Activated CD8-positive, alpha-beta T cell treated with anti-CD3 and anti-CD28 coated beads for 36 hours (primary cell): ENCODE results near the gene TBC1D22A. TPM values are rescaled to one million over a fixed set of nuclear protein-coding genes. Genes with fewer than 3 reads are reported as not detected.

Experiments used
- ATAC-seq: fragments of 200-7000 bp; cut with Tn5 transposase; one replicate; pipeline ENCODE4 v1.10.0; 2021; ENCODE audit warnings: mild to moderate bottlenecking, moderate library complexity
- CTCF ChIA-PET: fragments of 350-600 bp; sonication (Branson Sonifier 250); formaldehyde crosslinking; loops from one replicate; lab custom pipeline; 2021; ENCODE audit warnings: antibody characterized with exemption; lab: Charles Lee
- POLR2A ChIA-PET: fragments of 350-600 bp; sonication (Branson Sonifier 250); formaldehyde crosslinking; loops from one replicate; lab custom pipeline; 2021; ENCODE audit warnings: antibody characterized with exemption; lab: Charles Lee
- DNase-seq: peaks from one replicate; pipeline ENCODE4 v3.0.0-alpha.2; 2020
- H3K27ac Mint-ChIP-seq: one replicate; pipeline ENCODE4 v1.8.0; 2021; ENCODE audit warnings: mild to moderate bottlenecking, mixed read lengths
- H3K27me3 Mint-ChIP-seq: one replicate; pipeline ENCODE4 v1.8.0; 2021; ENCODE audit warnings: mixed read lengths
- H3K36me3 Mint-ChIP-seq: one replicate; pipeline ENCODE4 v1.8.0; 2021; ENCODE audit warnings: low read depth, mixed read lengths
- H3K4me1 Mint-ChIP-seq: one replicate; pipeline ENCODE4 v1.8.0; 2021; ENCODE audit warnings: low read depth, mixed read lengths
- H3K4me3 Mint-ChIP-seq: one replicate; pipeline ENCODE4 v1.8.0; 2021; ENCODE audit warnings: mild to moderate bottlenecking, moderate library complexity, mixed read lengths
- H3K9me3 Mint-ChIP-seq: one replicate; pipeline ENCODE4 v1.8.0; 2021; ENCODE audit warnings: mixed read lengths
- intact Hi-C: fragments of 100-400 bp; cut with micrococcal nuclease; formaldehyde crosslinking; loops from one replicate; pipeline ENCODE4 v1.10.0; 2022
- total RNA-seq, 2 experiments: library from RNA; stranded (reverse); gene quantifications; one replicate each; pipeline ENCODE4 v1.2.3, GENCODE V29; 2021
- TF ChIP-seq, protein P1 (sequence below): fragments of 200-600 bp; IDR thresholded peaks from one replicate; pipeline ENCODE4 v1.8.0; 2022; ENCODE audit warnings: antibody characterized with exemption, mild to moderate bottlenecking

The TBC1D22A gene
- total RNA-seq, 2 experiments from 2014 or later: 41.0 to 42.8 TPM

DNA sequence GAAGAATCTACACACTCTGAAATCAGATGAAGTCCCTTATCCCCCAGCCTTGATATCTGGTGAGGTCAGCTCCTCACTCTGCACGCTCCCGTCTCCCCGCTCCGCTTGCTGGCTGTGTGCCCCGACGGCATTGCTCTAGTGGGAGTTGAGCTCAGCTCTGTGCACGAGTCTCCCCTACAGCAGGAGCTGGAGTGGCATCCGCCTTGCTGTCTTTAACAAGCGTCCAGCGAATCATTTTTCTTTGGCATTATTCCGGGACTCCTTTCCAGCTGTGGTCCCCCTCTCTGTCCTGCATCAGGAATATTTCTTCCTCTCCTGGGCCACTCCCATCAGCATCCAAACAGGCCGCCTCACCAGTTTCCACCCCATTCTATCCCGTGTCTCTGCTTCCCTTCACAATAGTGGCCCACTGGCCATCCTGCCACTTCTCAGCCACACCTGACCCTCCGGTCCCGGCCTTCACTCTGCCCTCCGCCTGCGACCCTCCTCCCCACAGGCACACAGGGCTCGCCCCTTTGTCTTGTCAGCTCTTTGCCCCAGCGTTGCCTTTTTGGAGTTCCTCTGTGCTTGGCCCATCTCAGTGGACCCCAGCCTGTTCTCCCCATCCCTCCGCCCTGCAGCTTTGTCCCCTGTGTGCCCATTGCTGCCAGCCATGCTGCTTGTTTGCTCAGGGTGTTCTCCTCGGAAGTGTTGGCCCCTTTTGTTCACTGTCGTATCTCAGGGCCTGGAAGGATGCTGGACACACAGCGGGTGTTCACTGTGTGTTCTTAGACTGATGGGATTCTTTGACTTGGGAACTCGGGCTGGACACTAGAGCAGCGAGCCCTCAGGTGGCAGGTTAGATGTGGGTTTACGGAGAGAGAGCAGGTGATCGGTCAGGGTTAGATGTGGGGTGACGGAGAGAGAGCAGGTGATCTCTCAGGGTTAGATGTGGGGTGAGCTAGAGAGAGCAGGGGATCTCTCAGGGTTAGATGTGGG, 441.8 kb downstream of the TBC1D22A start:
- Mint-ChIP-seq H3K27me3 (no peaks in the 10 kb centered on the region), H3K9me3 (no peaks in the 10 kb centered on the region), H3K27ac (no peak overlapping the region), H3K4me1 (no peaks in the 10 kb centered on the region), H3K36me3 (no peaks in the 10 kb centered on the region), H3K4me3 (no peak overlapping the region)
- POLR2A ChIA-PET: no interaction called here
- CTCF ChIA-PET: interaction anchor here (1.0 kb wide), 1 partner anchor 9 kb away, joined by 5 read pairs; no protein-coding TSS in a partner anchor
- intact Hi-C loops: no loop called here
- no peak for ATAC-seq
- DNase-seq: no peak
- TF ChIP-seq, protein P1, sequence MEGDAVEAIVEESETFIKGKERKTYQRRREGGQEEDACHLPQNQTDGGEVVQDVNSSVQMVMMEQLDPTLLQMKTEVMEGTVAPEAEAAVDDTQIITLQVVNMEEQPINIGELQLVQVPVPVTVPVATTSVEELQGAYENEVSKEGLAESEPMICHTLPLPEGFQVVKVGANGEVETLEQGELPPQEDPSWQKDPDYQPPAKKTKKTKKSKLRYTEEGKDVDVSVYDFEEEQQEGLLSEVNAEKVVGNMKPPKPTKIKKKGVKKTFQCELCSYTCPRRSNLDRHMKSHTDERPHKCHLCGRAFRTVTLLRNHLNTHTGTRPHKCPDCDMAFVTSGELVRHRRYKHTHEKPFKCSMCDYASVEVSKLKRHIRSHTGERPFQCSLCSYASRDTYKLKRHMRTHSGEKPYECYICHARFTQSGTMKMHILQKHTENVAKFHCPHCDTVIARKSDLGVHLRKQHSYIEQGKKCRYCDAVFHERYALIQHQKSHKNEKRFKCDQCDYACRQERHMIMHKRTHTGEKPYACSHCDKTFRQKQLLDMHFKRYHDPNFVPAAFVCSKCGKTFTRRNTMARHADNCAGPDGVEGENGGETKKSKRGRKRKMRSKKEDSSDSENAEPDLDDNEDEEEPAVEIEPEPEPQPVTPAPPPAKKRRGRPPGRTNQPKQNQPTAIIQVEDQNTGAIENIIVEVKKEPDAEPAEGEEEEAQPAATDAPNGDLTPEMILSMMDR: no peak

DNA sequence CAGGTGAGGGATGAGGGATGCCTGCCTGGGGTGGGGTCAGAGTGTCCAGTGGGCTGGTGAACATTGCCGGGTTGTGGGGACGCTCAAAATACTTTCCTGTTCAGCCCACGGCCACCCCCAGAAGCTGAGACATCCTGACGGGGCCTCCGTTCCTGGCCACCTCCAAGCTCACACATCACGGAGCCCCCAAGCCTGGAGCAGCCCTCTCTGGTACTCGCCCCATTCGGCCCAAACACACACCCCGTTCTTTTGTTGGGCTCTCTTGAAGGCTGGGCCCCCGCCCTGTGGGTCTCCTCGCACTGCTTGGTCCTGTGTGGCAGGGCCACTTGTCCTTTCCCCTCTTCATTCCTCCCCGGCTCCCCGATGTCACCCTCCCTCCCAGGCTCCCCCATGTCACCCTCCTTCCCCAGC, 442.6 kb downstream of the TBC1D22A start:
- Mint-ChIP-seq H3K27ac (no peak overlapping the region), H3K9me3 (no peaks in the 10 kb centered on the region), H3K4me1 (no peaks in the 10 kb centered on the region), H3K36me3 (no peaks in the 10 kb centered on the region), H3K27me3 (no peaks in the 10 kb centered on the region), H3K4me3 (no peak overlapping the region)
- ATAC-seq (no peak), DNase-seq (no peak)
- intact Hi-C loops: no loop called here
- ChIA-PET POLR2A (no interaction called here), CTCF (no interaction called here)
- TF ChIP-seq, protein P1: no peak

DNA sequence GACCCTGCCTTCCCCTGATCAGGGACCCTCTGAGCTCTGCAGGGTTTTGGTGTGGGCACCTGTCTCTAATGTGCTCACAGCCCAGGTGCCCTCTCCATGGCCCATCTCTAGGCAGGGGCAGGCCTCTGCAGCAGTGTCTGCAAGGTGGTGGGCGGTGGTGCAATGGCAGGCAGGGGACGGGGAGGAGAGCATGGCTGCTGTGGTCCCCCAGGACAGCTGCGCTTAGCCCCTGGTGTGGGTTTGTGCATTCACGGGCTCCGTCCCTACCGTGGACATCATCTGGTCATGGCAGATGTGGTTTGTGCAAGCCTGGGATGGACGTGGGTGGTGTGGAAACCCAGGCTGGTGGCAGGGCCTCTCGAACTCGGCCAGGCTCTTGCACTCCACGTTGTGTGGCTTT, 443.1 kb downstream of the TBC1D22A start:
- H3K4me3 Mint-ChIP-seq: no peak overlapping the region
- intact Hi-C loops: no loop called here
- H3K27me3 Mint-ChIP-seq: no peaks in the 10 kb centered on the region
- TF ChIP-seq, protein P1: no peak
- no peak overlapping the region for H3K27ac Mint-ChIP-seq
- DNase-seq: no peak
- H3K9me3 Mint-ChIP-seq: no peaks in the 10 kb centered on the region
- H3K4me1 Mint-ChIP-seq: no peaks in the 10 kb centered on the region
- ChIA-PET POLR2A (no interaction called here), CTCF (no interaction called here)
- no peaks in the 10 kb centered on the region for H3K36me3 Mint-ChIP-seq
- ATAC-seq: no peak

DNA sequence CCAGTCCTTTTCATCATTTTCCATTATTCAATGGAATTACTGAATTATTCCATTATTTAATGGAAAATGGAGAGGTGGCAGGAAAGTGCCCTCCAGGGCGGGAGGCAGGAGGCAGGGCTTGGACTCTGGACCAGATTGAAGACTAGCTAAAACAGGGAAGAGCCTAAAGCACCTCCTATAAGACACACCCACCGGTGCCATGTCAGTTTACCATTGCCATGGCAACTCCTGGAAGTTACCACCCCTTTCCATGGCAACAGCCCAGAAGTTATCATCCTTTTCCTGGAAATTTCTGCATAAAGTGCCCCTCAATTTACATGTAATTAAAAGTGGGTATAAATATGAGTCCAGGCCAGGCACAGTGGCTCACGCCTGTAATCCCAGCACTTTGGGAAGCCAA, 443.7 kb downstream of the TBC1D22A start:
- intact Hi-C loops: no loop called here
- Mint-ChIP-seq H3K9me3 (no peaks in the 10 kb centered on the region), H3K27me3 (no peaks in the 10 kb centered on the region), H3K36me3 (no peaks in the 10 kb centered on the region), H3K4me1 (no peaks in the 10 kb centered on the region), H3K27ac (no peak overlapping the region), H3K4me3 (no peak overlapping the region)
- POLR2A ChIA-PET: no interaction called here
- ATAC-seq (no peak), DNase-seq (no peak)
- CTCF ChIA-PET: no interaction called here
- TF ChIP-seq, protein P1: no peak

DNA sequence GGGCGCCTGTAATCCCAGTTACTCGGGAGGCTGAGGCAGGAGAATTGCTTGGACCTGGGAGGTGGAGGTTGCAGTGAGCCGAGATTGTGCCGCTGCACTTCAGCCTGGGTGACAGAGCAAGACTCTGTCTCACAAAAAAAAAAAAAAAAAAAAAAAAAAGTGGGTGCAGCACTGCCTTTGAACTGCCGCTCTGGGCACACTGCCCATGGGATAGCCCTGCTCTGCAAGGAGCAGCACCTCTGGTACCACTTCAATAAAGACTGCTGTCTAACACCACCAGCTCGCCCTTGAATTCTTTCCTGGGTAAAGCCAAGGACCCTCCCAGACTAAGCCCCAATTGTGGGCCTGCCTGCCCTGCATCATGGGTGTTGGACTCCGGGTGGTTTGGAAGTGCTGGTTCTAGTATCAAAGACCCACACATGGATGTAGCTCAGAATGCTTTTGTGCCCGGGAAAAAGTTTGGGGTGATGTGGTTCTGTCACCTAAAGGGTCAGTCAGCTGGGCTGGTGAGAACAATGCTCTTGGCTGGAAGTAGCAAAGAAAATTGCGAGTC, 444.3 kb downstream of the TBC1D22A start:
- intact Hi-C loops: no loop called here
- DNase-seq (no peak), ATAC-seq (no peak)
- H3K9me3 Mint-ChIP-seq: no peaks in the 10 kb centered on the region
- no peaks in the 10 kb centered on the region for H3K36me3 Mint-ChIP-seq
- POLR2A ChIA-PET: no interaction called here
- H3K27me3 Mint-ChIP-seq: no peaks in the 10 kb centered on the region
- H3K4me3 Mint-ChIP-seq: no peak overlapping the region
- TF ChIP-seq, protein P1: no peak
- H3K4me1 Mint-ChIP-seq: no peaks in the 10 kb centered on the region
- no peak overlapping the region for H3K27ac Mint-ChIP-seq
- CTCF ChIA-PET: no interaction called here
